Gastrocnemius medialis (tissue), 4 donors: Measurements from ENCODE around the gene OR12D3.

Source experiments
- CTCF ChIP-seq, 5 experiments: fragments of 450-650 bp in 3 of 5; fragments of 200-600 bp in 2 of 5; sonication (generic) in 2 of 5; IDR thresholded peaks in 4 of 5; conservative IDR thresholded peaks in 1 of 5; 1 replicate in 4 of 5; 2 replicates in 1 of 5; pipeline ENCODE4 v1.5.1; 2016 to 2019; ENCODE audit warnings: antibody characterized with exemption in 5 of 5, mild to moderate bottlenecking in 3 of 5, moderate library complexity in 3 of 5
- POLR2A ChIP-seq, 2 donors: fragments of 450-650 bp; IDR thresholded peaks; one replicate each; pipeline ENCODE4 v1.6.1; 2017; ENCODE audit warnings: antibody characterized with exemption in 2 of 2, mild to moderate bottlenecking in 2 of 2, moderate library complexity in 2 of 2

- TF ChIP-seq CTCF (IDR thresholded peaks at IDR 0.05 in 4 of 5, conservative IDR thresholded peaks at IDR 0.05 in 1 of 5) = no peak
- TF ChIP-seq POLR2A (IDR thresholded peaks at IDR 0.05) = no peak
Observed at GRCh38 chr6:29375191-29375590, at the start of gene OR12D3.
